ENCODE data around the gene MRRF.

Gene MRRF

GRCh38 chr9:122258886-122259415, 5.7 kb upstream of the MRRF start:
- Histone ChIP-seq H3K27ac (ENCODE audit: low read depth, low read length) (no peak overlapping the region), H3K4me3 (ENCODE audit: low read length) (no peak overlapping the region), H3K4me2 (ENCODE audit: low read length) (no peak overlapping the region), H3K9me3 (ENCODE audit: control insufficient read depth, insufficient read depth, low read length) (no peaks in the 10 kb centered on the region), H3K9me2 (replicated peaks; ENCODE audit: control insufficient read depth, low read length) (no peaks in the 10 kb centered on the region), H4K20me1 (ENCODE audit: control insufficient read depth, insufficient read depth, low read depth, low read length) (no peaks in the 10 kb centered on the region), H3K36me3 (ENCODE audit: control insufficient read depth, low read length) (peaks cover 80% of the 10 kb centered on the region), H3K27me3 (ENCODE audit: control insufficient read depth, low read length) (no peaks in the 10 kb centered on the region), H3K79me2 (ENCODE audit: control insufficient read depth, low read length) (peaks cover 68% of the 10 kb centered on the region), H3F3A (ENCODE audit: control insufficient read depth, insufficient read depth) (no peaks in the 10 kb centered on the region; the same call in 1 of the 2 replicates), H3K4me1 (ENCODE audit: control insufficient read depth, low read length) (peaks cover 19% of the 10 kb centered on the region)
- TF ChIP-seq CTCF (IDR thresholded peaks at IDR 0.05; ENCODE audit: low read depth, low read length, poor library complexity, severe bottlenecking) (no peak), EZH2phosphoT487 (IDR thresholded peaks at IDR 0.05; ENCODE audit: borderline replicate concordance, low read length) (no peak)

GRCh38 chr9:122261469-122261881, 3.2 kb upstream of the MRRF start:
- H3K36me3 ChIP-seq (ENCODE audit: control insufficient read depth, low read length): peaks cover 77% of the 10 kb centered on the region
- H3K27ac ChIP-seq (ENCODE audit: low read depth, low read length): no peak overlapping the region
- H3K4me3 ChIP-seq (ENCODE audit: low read length): no peak overlapping the region
- H4K20me1 ChIP-seq (ENCODE audit: control insufficient read depth, insufficient read depth, low read depth, low read length): no peaks in the 10 kb centered on the region
- H3K27me3 ChIP-seq (ENCODE audit: control insufficient read depth, low read length): no peaks in the 10 kb centered on the region
- H3K9me3 ChIP-seq (ENCODE audit: control insufficient read depth, insufficient read depth, low read length): no peaks in the 10 kb centered on the region
- H3K4me2 ChIP-seq (ENCODE audit: low read length): no peak overlapping the region
- no peaks in the 10 kb centered on the region for H3K9me2 ChIP-seq (replicated peaks; ENCODE audit: control insufficient read depth, low read length)
- peaks cover 5% of the 10 kb centered on the region; the same call in 1 of the 2 replicates for H3F3A ChIP-seq (ENCODE audit: control insufficient read depth, insufficient read depth)
- TF ChIP-seq EZH2phosphoT487 (IDR thresholded peaks at IDR 0.05; ENCODE audit: borderline replicate concordance, low read length): no peak
- no peak for TF ChIP-seq CTCF (IDR thresholded peaks at IDR 0.05; ENCODE audit: low read depth, low read length, poor library complexity, severe bottlenecking)
- peaks cover 72% of the 10 kb centered on the region for H3K79me2 ChIP-seq (ENCODE audit: control insufficient read depth, low read length)
- peaks cover 27% of the 10 kb centered on the region for H3K4me1 ChIP-seq (ENCODE audit: control insufficient read depth, low read length)

GRCh38 chr9:122262073-122262472, 2.6 kb upstream of the MRRF start:
- Histone ChIP-seq H3K4me2 (ENCODE audit: low read length) (peak overlapping the region; percentile 91; the same call in 1 of the 2 replicates), H3F3A (ENCODE audit: control insufficient read depth, insufficient read depth) (peaks cover 6% of the 10 kb centered on the region; the same call in 1 of the 2 replicates), H3K9me2 (replicated peaks; ENCODE audit: control insufficient read depth, low read length) (no peaks in the 10 kb centered on the region), H3K27me3 (ENCODE audit: control insufficient read depth, low read length) (no peaks in the 10 kb centered on the region), H3K36me3 (ENCODE audit: control insufficient read depth, low read length) (peaks cover 78% of the 10 kb centered on the region), H3K79me2 (ENCODE audit: control insufficient read depth, low read length) (peaks cover 76% of the 10 kb centered on the region), H3K27ac (ENCODE audit: low read depth, low read length) (no peak overlapping the region), H3K4me1 (ENCODE audit: control insufficient read depth, low read length) (peaks cover 33% of the 10 kb centered on the region), H3K9me3 (ENCODE audit: control insufficient read depth, insufficient read depth, low read length) (no peaks in the 10 kb centered on the region), H4K20me1 (ENCODE audit: control insufficient read depth, insufficient read depth, low read depth, low read length) (no peaks in the 10 kb centered on the region), H3K4me3 (ENCODE audit: low read length) (no peak overlapping the region)
- no peak for TF ChIP-seq EZH2phosphoT487 (IDR thresholded peaks at IDR 0.05; ENCODE audit: borderline replicate concordance, low read length)
- TF ChIP-seq CTCF (IDR thresholded peaks at IDR 0.05; ENCODE audit: low read depth, low read length, poor library complexity, severe bottlenecking): no peak

Measured in DOHH2 (cell line).